Testis (tissue), 3 donors: ENCODE results near the gene SDK1. TPM values are rescaled to one million over a fixed set of nuclear protein-coding genes. Genes with fewer than 3 reads are reported as not detected.
"Not testable (repeated sequence)": the region's sequence is repeated elsewhere in the genome, so short reads cannot be mapped to it uniquely, and the experiment has no call there.

Experiments
- DNase-seq: peaks from one replicate; pipeline ENCODE4 v3.0.0-alpha.2; 2019
- H3K27ac ChIP-seq, 2 donors: fragments of 200-600 bp; sonication (generic); one replicate each; pipeline ENCODE4 v1.5.1; 2019
- H3K27me3 ChIP-seq: fragments of 200-600 bp; sonication (generic); one replicate; pipeline ENCODE4 v1.5.1; 2019
- H3K36me3 ChIP-seq: fragments of 200-600 bp; sonication (generic); one replicate; pipeline ENCODE4 v1.5.1; 2017; ENCODE audit warnings: low read depth; ENCODE audit errors: missing control alignments
- H3K4me1 ChIP-seq: fragments of 200-600 bp; sonication (generic); one replicate; pipeline ENCODE4 v1.5.1; 2019
- H3K4me3 ChIP-seq, 2 donors: fragments of 200-600 bp; sonication (generic); one replicate each; pipeline ENCODE4 v1.5.1; 2017 to 2019
- H3K9me3 ChIP-seq: fragments of 200-600 bp; sonication (generic); one replicate; pipeline ENCODE4 v1.5.1; 2017
- POLR2A ChIP-seq: fragments of 450-650 bp; IDR thresholded peaks from one replicate; pipeline ENCODE4 v1.6.1; 2017; ENCODE audit warnings: antibody characterized with exemption, mild to moderate bottlenecking, moderate library complexity
- WGBS, 2 donors: methylation state at CpG; one replicate each; pipeline ENCODE4 v1.1.5; 2018; 5-methylcytosine and 5-hydroxymethylcytosine counted together
- intact Hi-C: fragments of 100-400 bp; cut with DNase I; formaldehyde crosslinking; loops from one replicate; pipeline ENCODE4 v1.15.1; 2023; ENCODE audit warnings: low total_unique reads
- polyA plus RNA-seq: library from polyadenylated mRNA; stranded (reverse); fragments of 350-450 nt; fragmentation: Illumina TruSeq; extraction: RNeasy Lipid Tissue Mini Kit (QIAGEN cat#74804); gene quantifications from one replicate; pipeline ENCODE4 v1.2.3, GENCODE V29; 2014; ENCODE audit warnings: low read depth, low replicate concordance; ENCODE audit not compliant: insufficient read depth
- total RNA-seq, 2 donors: library from RNA; depleted of rRNA; stranded (reverse); fragments of >200 nt; gene quantifications; one replicate each; pipeline ENCODE4 v1.2.3, GENCODE V29; 2016
- TF ChIP-seq, protein P1 (sequence below), 3 experiments: fragments of 450-650 bp in 2 of 3; fragments of 200-600 bp in 1 of 3; sonication (generic) in 1 of 3; IDR thresholded peaks; one replicate each; pipeline ENCODE4 v1.5.1; 2016 to 2019; ENCODE audit warnings: antibody characterized with exemption in 3 of 3, mild to moderate bottlenecking in 2 of 3, moderate library complexity in 1 of 3

The SDK1 gene
- total and polyA plus RNA-seq, 3 donors from 2014 or later: 20.0 to 36.2 (median 24.9) TPM

DNA sequence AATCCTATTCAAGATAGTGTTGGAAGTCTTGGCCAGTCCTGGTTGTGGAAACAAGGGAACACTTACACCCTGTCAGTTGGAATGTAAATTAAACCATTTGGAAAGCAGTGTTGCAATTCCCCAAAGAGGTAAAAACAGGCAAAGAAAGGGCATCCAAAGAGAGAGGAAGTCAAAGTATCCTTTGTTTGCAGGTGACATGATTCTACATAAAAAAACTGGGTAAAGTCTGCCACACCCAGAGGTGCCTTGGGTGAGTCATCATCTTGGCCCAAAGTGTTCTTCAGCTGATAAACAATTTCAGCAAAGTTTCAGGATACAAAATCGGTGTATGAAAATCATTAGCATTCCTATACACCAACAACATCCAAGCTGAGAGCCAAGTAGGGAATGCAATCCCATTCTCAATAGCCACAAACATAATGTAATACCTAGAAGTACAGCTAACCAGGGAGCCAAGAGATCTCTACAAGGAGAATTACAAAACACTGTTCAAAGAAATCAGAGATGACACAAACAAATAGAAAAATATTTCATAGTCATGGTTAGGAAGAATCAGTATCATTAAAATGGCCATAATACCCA, 278.7 kb downstream of the SDK1 start:
- H3K9me3 ChIP-seq: no peaks in the 10 kb centered on the region
- 83 to 91% methylated on average over 1 of the region's 1 CpG for WGBS, 2 donors
- H3K27ac ChIP-seq: no peak overlapping the region
- no peaks in the 10 kb centered on the region for H3K36me3 ChIP-seq
- no peaks in the 10 kb centered on the region for H3K27me3 ChIP-seq
- H3K4me3 ChIP-seq: no peak overlapping the region
- no peaks in the 10 kb centered on the region for H3K4me1 ChIP-seq
- no peak for TF ChIP-seq POLR2A
- no peak for DNase-seq
- intact Hi-C loops: no loop called here

DNA sequence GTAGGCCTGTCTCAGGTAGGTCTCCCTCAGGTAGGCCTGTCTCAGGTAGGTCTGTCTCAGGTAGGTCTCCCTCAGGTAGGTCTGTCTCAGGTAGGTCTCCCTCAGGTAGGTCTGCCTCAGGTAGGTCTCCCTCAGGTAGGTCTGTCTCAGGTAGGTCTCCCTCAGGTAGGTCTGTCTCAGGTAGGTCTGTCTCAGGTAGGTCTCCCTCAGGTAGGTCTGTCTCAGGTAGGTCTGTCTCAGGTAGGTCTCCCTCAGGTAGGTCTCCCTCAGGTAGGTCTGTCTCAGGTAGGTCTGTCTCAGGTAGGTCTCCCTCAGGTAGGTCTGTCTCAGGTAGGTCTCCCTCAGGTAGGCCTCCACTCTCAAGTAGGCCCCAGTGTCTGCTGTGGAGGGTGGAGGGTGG, 281.1 kb downstream of the SDK1 start:
- H3K36me3 ChIP-seq, intact Hi-C loops, H3K9me3 ChIP-seq, H3K4me1 ChIP-seq, H3K27me3 ChIP-seq, H3K27ac ChIP-seq, DNase-seq, H3K4me3 ChIP-seq: not testable (repeated sequence)

DNA sequence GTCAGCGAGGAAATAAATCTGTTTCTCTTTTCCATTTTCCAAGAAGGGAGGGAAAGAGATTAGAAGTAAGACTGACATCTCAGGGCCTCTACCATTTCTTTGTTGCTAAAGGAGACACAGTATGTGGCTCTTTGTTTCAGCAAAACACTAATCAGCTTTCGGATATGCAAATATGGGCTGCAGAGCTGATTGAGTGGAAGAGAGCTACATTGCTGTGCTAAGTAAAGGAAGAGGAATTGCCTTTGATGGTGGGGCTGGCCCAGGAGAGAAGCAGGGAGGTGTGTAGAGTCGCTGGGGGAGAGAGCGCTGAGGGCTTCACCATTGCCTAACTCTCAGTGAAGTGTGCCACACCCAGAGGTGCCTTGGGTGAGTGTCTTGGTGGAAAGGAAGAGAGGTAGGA, 284.8 kb downstream of the SDK1 start:
- intact Hi-C loops: no loop called here
- no peak for DNase-seq
- no peaks in the 10 kb centered on the region for H3K4me1 ChIP-seq
- TF ChIP-seq POLR2A: no peak
- TF ChIP-seq, protein P1, sequence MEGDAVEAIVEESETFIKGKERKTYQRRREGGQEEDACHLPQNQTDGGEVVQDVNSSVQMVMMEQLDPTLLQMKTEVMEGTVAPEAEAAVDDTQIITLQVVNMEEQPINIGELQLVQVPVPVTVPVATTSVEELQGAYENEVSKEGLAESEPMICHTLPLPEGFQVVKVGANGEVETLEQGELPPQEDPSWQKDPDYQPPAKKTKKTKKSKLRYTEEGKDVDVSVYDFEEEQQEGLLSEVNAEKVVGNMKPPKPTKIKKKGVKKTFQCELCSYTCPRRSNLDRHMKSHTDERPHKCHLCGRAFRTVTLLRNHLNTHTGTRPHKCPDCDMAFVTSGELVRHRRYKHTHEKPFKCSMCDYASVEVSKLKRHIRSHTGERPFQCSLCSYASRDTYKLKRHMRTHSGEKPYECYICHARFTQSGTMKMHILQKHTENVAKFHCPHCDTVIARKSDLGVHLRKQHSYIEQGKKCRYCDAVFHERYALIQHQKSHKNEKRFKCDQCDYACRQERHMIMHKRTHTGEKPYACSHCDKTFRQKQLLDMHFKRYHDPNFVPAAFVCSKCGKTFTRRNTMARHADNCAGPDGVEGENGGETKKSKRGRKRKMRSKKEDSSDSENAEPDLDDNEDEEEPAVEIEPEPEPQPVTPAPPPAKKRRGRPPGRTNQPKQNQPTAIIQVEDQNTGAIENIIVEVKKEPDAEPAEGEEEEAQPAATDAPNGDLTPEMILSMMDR (IDR thresholded peaks at IDR 0.05): no peak
- H3K27ac ChIP-seq: no peak overlapping the region
- no peak overlapping the region for H3K4me3 ChIP-seq
- no peaks in the 10 kb centered on the region for H3K27me3 ChIP-seq
- no peaks in the 10 kb centered on the region for H3K9me3 ChIP-seq
- WGBS, 2 donors: 74 to 84% methylated on average over 4 of the region's 4 CpGs
- H3K36me3 ChIP-seq: no peaks in the 10 kb centered on the region

DNA sequence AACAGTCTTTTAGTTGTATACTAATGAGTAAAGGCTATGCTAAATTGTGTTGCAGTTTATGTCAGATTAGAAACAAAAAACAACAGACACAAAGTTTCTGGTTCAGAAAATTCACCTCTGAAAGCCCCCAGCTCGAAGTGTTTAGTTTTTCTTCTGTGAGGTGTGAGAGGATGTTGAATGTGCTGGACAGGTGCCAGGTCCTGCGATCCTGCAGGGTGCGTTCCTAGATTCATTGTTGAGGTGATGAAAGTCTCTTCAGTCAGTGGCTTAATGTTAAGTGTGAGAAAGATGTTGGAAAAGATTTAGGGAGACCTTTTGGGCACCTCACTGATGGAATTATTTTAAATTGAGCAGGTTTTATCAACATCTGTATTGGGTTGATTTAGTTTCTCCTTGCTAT, 287.3 kb downstream of the SDK1 start:
- no peaks in the 10 kb centered on the region for H3K4me1 ChIP-seq
- no peak overlapping the region for H3K27ac ChIP-seq
- WGBS, 2 donors: 62 to 66% methylated on average over 3 of the region's 3 CpGs
- TF ChIP-seq, protein P1 (IDR thresholded peaks at IDR 0.05): no peak
- no peak for TF ChIP-seq POLR2A
- no peaks in the 10 kb centered on the region for H3K27me3 ChIP-seq
- no peaks in the 10 kb centered on the region for H3K36me3 ChIP-seq
- no peaks in the 10 kb centered on the region for H3K9me3 ChIP-seq
- no peak overlapping the region for H3K4me3 ChIP-seq
- intact Hi-C loops: no loop called here
- DNase-seq: no peak

DNA sequence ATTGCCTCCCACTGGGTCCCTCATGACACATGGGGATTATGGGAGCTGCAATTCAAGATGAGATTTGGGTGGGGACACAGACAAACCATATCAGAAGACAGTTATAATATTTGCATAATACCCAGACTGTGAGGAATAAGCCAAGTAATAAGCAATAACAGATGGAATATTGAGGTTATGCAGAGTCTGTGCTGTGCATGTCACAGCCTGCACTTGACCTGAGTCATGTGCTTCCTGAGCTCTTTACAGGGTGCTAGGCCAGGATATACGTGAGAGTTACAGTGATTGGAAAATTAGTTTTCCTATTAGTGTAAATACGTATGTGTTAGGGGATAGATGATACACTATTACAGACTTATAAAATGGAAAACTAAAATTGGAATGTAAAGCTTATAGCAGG, 288.7 kb downstream of the SDK1 start:
- DNase-seq: no peak
- WGBS, 2 donors: 87 to 91% methylated on average over 2 of the region's 2 CpGs
- Histone ChIP-seq H3K4me1 (no peaks in the 10 kb centered on the region), H3K27ac (no peak overlapping the region), H3K27me3 (no peaks in the 10 kb centered on the region), H3K36me3 (no peaks in the 10 kb centered on the region), H3K9me3 (no peaks in the 10 kb centered on the region), H3K4me3 (no peak overlapping the region)
- no peak for TF ChIP-seq POLR2A
- TF ChIP-seq, protein P1 (IDR thresholded peaks at IDR 0.05): no peak
- intact Hi-C loops: no loop called here

DNA sequence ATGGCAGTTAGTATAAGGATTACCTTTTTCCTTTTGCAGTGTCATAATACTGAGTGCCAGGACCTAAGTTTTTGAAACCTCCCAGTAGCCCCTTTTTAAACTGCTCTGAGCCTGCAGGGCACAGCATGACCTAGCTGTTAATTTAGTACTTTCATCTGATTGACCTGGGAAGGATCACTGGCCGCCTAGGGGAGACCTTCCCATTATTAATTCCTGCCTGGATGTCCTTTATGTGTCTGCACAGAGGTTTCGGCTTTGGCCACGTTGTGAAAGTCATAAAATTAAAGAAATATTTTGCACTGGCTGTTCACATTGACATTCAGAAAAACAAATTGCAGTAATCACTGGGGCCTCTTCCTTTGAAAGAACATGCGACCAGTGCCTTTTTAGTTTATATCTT, 290.2 kb downstream of the SDK1 start:
- Histone ChIP-seq H3K4me3 (no peak overlapping the region), H3K27me3 (no peaks in the 10 kb centered on the region), H3K4me1 (no peaks in the 10 kb centered on the region), H3K36me3 (no peaks in the 10 kb centered on the region), H3K27ac (no peak overlapping the region), H3K9me3 (no peaks in the 10 kb centered on the region)
- 82 to 85% methylated on average over 4 of the region's 4 CpGs for WGBS, 2 donors
- no peak for DNase-seq
- intact Hi-C loops: no loop called here
- no peak for TF ChIP-seq POLR2A
- TF ChIP-seq, protein P1 (IDR thresholded peaks at IDR 0.05): no peak
